Suprapubic skin (tissue), 4 donors: ENCODE results near the gene ALKBH2. TPM values are rescaled to one million over a fixed set of nuclear protein-coding genes. Genes with fewer than 3 reads are reported as not detected.
A peak's percentile ranks its signal among the peaks of the same experiment; 100 is the strongest.

Source experiments
- DNase-seq, 2 donors: peaks; one replicate each; pipeline ENCODE4 v3.0.0-alpha.2; 2019; ENCODE audit warnings: low spot score in 2 of 2
- H3K27ac ChIP-seq: fragments of 200-600 bp; sonication (generic); one replicate; pipeline ENCODE4 v1.5.1; 2019
- H3K27me3 ChIP-seq: fragments of 200-600 bp; sonication (generic); one replicate; pipeline ENCODE4 v1.5.1; 2019
- H3K36me3 ChIP-seq: fragments of 200-600 bp; sonication (generic); one replicate; pipeline ENCODE4 v1.5.1; 2019
- H3K4me1 ChIP-seq: fragments of 200-600 bp; sonication (generic); one replicate; pipeline ENCODE4 v1.5.1; 2019
- H3K4me3 ChIP-seq: fragments of 200-600 bp; sonication (generic); one replicate; pipeline ENCODE4 v1.5.1; 2019; ENCODE audit warnings: mild to moderate bottlenecking
- H3K9me3 ChIP-seq: fragments of 200-600 bp; sonication (generic); one replicate; pipeline ENCODE4 v1.5.1; 2019
- EP300 ChIP-seq: sonication (generic); formaldehyde crosslinking; IDR thresholded peaks from one replicate; pipeline ENCODE4 v1.6.1; 2017; ENCODE audit warnings: antibody characterized with exemption
- POLR2A ChIP-seq, 2 donors: fragments of 450-650 bp; IDR thresholded peaks; one replicate each; pipeline ENCODE4 v1.6.1; 2017; ENCODE audit warnings: antibody characterized with exemption in 2 of 2, mild to moderate bottlenecking in 2 of 2, moderate library complexity in 2 of 2
- POLR2AphosphoS5 ChIP-seq, 3 donors: sonication (generic); formaldehyde crosslinking; IDR thresholded peaks; one replicate each; pipeline ENCODE4 v1.6.1; 2017; ENCODE audit warnings: antibody characterized with exemption in 3 of 3
- WGBS: methylation state at CpG from one replicate; pipeline ENCODE4 v1.1.5; 2018; 5-methylcytosine and 5-hydroxymethylcytosine counted together
- total RNA-seq, 4 donors: library from RNA; depleted of rRNA; stranded (reverse); fragments of >200 nt; gene quantifications; one replicate each; pipeline ENCODE4 v1.1.0, GENCODE V29; 2016
- TF ChIP-seq, protein P1 (sequence below), 2 donors: fragments of 200-600 bp in 1 of 2; fragments of 450-650 bp in 1 of 2; sonication (generic) in 1 of 2; IDR thresholded peaks; one replicate each; pipeline ENCODE4 v1.5.1; 2016 to 2019; ENCODE audit warnings: antibody characterized with exemption in 2 of 2, mild to moderate bottlenecking in 1 of 2, moderate library complexity in 1 of 2

ALKBH2 gene
- total RNA-seq, 4 donors from 2014 or later, result 18.8 to 36.0 (median 22.1) TPM

DNA sequence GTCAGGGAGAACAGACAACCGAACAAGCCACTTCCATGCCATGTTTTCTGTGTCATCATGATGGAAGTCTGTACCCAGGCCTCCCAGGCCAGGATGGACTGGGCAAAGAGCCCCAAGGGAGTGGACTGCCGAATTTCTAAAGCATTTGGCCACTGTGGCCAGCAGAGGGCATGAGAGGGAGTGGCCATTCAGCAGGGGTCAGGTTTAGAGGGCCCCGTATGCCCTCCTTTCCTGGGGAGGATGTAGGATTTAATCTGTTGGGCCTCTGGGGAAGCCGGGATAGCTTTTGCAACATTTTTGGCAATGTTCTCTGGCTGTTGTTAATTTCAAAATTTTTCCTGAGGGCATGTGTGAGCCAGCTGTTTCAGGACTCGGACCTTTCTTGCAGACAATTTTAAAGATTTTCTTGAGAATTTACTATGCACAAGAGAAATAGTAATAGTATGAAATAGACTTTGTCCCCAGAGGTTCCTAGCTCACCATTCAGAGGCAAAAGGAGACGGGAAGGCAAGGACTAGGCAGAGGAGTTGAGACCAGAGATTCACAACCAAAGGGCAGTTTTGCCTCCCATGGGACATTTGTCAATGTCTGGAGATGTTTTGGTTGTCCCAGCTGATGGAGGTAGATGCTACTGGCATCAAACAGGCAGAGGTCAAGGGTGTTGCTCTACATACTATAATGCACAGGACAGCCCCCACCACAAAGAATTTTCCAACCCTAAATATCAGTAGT lies 41.1 kb upstream of the ALKBH2 start:
- H3K27ac ChIP-seq, result no peak overlapping the region
- DNase-seq, result peak in 1 of 2 donors; percentile 75
- 40% methylated on average over 5 of the region's 6 CpGs for WGBS

DNA sequence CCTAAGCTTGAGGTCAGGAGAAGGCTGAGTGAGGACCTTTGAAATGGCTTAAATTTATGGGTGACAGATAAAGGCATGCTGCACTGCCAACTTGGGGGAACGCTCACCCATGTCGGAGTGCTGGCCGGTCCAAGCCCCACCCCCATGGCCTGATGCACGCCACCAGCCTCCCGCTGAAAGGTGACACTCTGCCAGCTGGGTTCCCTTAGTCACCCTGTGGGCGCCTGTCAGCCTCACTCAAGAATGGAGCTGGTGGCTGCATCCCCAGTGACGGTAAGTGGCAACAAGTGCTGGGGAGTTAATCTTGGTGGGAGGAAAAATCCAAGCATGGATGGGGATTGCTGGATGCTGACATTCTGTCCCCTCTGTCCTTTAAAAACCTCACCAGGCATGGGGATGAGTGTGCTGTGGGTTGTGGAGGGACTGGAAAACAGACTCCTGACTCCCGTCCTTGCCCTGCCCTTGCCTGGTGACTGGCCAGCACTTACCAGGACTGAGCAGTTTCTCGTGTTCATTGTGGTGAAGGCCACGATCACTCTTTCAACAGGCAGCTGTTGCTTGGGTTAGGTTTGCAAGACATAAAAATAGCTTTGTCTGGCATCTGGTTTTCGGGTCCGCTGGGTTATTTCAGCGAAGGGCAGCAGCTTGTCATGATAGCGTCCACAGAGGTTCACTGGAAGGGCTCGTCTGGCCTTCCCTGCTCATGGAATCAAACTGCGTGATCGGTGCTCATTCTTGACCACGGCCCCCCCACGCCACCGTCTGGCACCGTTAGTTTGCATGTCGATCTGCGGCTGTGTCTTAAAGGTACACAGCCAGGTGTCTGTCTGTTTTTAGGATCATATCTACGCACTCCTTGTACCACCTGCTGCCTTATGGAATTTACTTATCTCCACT lies 38.1 kb upstream of the ALKBH2 start:
- no peaks in the 10 kb centered on the region for H3K9me3 ChIP-seq
- TF ChIP-seq POLR2AphosphoS5 (IDR thresholded peaks at IDR 0.05) (no peak), EP300 (no peak), POLR2A (IDR thresholded peaks at IDR 0.05) (no peak)
- TF ChIP-seq, protein P1, sequence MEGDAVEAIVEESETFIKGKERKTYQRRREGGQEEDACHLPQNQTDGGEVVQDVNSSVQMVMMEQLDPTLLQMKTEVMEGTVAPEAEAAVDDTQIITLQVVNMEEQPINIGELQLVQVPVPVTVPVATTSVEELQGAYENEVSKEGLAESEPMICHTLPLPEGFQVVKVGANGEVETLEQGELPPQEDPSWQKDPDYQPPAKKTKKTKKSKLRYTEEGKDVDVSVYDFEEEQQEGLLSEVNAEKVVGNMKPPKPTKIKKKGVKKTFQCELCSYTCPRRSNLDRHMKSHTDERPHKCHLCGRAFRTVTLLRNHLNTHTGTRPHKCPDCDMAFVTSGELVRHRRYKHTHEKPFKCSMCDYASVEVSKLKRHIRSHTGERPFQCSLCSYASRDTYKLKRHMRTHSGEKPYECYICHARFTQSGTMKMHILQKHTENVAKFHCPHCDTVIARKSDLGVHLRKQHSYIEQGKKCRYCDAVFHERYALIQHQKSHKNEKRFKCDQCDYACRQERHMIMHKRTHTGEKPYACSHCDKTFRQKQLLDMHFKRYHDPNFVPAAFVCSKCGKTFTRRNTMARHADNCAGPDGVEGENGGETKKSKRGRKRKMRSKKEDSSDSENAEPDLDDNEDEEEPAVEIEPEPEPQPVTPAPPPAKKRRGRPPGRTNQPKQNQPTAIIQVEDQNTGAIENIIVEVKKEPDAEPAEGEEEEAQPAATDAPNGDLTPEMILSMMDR (IDR thresholded peaks at IDR 0.05), result no peak
- no peaks in the 10 kb centered on the region for H3K27me3 ChIP-seq
- H3K4me3 ChIP-seq, result no peak overlapping the region
- peak in 1 of 2 donors; percentile 77 for DNase-seq
- WGBS, result 62% methylated on average over 22 of the region's 24 CpGs
- peaks cover 23% of the 10 kb centered on the region for H3K4me1 ChIP-seq
- peak overlapping the region; percentile 18 for H3K27ac ChIP-seq
- H3K36me3 ChIP-seq, result no peaks in the 10 kb centered on the region

More for the DNA sequence above, 41.1 kb upstream of the ALKBH2 start:
- H3K9me3 ChIP-seq, result no peaks in the 10 kb centered on the region
- TF ChIP-seq, protein P1 (IDR thresholded peaks at IDR 0.05), result no peak
- TF ChIP-seq POLR2A (IDR thresholded peaks at IDR 0.05), result no peak
- TF ChIP-seq EP300, result no peak
- TF ChIP-seq POLR2AphosphoS5 (IDR thresholded peaks at IDR 0.05), result peak in 1 of 3 donors; percentile 57
- H3K4me3 ChIP-seq, result no peak overlapping the region
- H3K36me3 ChIP-seq, result no peaks in the 10 kb centered on the region
- H3K27me3 ChIP-seq, result no peaks in the 10 kb centered on the region
- peaks cover 16% of the 10 kb centered on the region for H3K4me1 ChIP-seq

DNA sequence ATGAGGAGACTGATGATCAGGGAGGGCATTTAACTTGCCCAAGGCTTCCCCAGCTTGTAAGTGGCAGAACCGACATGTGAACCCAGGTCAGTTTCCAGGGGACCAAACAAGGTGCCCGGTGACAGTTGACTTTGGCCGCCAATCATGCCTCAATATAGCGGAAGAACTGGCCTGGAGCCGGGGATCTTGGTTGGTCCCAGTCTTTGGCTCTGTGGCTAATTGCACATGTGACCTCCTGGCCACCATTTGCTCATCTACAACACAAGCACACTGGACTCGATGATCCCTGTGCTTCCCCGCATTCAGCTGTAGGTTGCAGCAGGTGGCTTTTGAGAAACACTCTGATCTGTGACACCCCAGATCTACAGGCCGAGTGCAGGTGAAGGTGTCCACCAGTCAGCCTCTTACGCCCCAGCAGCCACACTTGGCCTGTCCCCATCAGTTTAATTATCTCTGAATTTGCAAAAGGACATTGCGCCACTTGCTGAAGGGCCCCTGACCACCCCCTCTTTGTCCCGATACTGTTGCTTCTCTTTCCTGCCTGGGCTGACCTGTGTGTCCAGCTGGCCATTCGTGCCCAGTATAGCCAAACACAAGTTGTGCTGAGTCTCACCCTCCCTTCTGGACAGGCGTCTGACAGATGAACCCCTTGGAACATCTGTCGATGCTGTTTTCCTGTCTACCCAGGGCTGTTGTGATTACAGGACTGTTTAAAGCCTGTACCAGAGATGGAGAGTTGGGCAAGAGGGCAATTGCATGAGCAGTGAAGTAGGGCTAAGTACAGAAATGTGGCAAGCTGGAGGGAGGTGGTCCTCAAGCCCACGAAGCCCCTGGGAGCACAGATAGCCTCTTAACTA lies 37.3 kb upstream of the ALKBH2 start:
- DNase-seq, result peak in 1 of 2 donors; percentile 69
- no peaks in the 10 kb centered on the region for H3K27me3 ChIP-seq
- no peaks in the 10 kb centered on the region for H3K36me3 ChIP-seq
- WGBS, result 81% methylated on average over 9 of the region's 15 CpGs
- H3K4me1 ChIP-seq, result peaks cover 23% of the 10 kb centered on the region
- no peak overlapping the region for H3K4me3 ChIP-seq
- TF ChIP-seq POLR2AphosphoS5 (IDR thresholded peaks at IDR 0.05) (no peak), EP300 (no peak), POLR2A (IDR thresholded peaks at IDR 0.05) (no peak)
- TF ChIP-seq, protein P1 (IDR thresholded peaks at IDR 0.05), result no peak
- H3K27ac ChIP-seq, result peak overlapping the region; percentile 18
- H3K9me3 ChIP-seq, result no peaks in the 10 kb centered on the region

DNA sequence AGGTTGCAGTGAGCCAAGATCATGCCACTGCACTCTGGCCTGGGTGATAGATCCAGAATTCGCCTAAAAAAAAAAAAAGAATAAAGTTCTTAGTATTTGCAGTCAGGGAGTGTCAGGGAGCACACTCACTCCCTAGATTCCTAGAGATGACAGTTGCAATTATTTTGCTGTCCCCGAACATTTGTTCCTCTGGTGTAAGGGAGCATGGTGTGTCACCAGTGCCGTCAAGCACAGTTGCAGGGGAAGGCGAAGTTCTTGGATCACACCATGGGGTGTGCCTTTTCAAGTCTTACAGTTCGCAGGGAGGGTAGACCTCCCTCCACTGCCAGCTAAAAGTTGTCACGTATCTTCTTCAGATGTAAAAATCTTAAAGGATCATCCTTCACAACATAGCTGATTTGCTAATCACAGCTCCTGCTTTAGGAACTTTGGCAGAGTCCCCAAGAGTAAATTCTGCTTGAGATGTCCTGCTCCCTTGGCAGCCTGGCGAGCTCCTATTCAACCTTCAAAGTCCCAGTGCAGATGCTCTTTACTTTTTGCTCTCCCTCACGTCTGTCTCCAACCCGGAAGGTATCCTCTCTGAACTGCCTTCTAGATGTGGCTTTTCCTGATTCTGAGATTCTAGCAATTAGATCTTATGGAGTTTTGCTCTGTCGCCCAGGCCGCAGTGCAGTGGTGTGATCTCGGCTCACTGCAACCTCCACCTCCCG lies 34.4 kb upstream of the ALKBH2 start:
- DNase-seq, result no peak
- peak in 1 of 3 donors; percentile 41 for TF ChIP-seq POLR2AphosphoS5 (IDR thresholded peaks at IDR 0.05)
- TF ChIP-seq POLR2A (IDR thresholded peaks at IDR 0.05), result no peak
- TF ChIP-seq EP300, result no peak
- TF ChIP-seq, protein P1 (IDR thresholded peaks at IDR 0.05), result no peak
- H3K4me1 ChIP-seq, result peaks cover 16% of the 10 kb centered on the region
- H3K36me3 ChIP-seq, result no peaks in the 10 kb centered on the region
- 86% methylated on average over 13 of the region's 13 CpGs for WGBS
- H3K27me3 ChIP-seq, result no peaks in the 10 kb centered on the region
- peak overlapping the region; percentile 14 for H3K27ac ChIP-seq
- H3K4me3 ChIP-seq, result no peak overlapping the region
- no peaks in the 10 kb centered on the region for H3K9me3 ChIP-seq
